Mesenchymal stem cell (in vitro differentiated cells and primary cell): ENCODE data around the gene PTPRA.

Experiments used
- DNase-seq: peaks from one replicate; pipeline ENCODE4 v3.0.0-alpha.2; 2013
- H2AFZ ChIP-seq: one replicate; pipeline ENCODE4 v1.6.1; 2013; ENCODE audit warnings: low read depth, mild to moderate bottlenecking, control low read depth, inconsistent platforms, low read length, moderate library complexity
- H2AK5ac ChIP-seq: 2 replicates; pipeline ENCODE4 v1.6.1; 2013; ENCODE audit warnings: low read length, moderate library complexity, mild to moderate bottlenecking, inconsistent platforms; ENCODE audit not compliant: severe bottlenecking
- H2BK120ac ChIP-seq: one replicate; pipeline ENCODE4 v1.6.1; 2013; ENCODE audit warnings: low read depth, mild to moderate bottlenecking, inconsistent platforms, low read length, moderate library complexity
- H2BK12ac ChIP-seq, 2 experiments: one replicate each; pipeline ENCODE4 v1.6.1; 2013; ENCODE audit warnings: inconsistent platforms in 2 of 2, low read length in 2 of 2, mild to moderate bottlenecking in 2 of 2, moderate library complexity in 2 of 2, control low read depth in 1 of 2
- H2BK15ac ChIP-seq: one replicate; pipeline ENCODE4 v1.6.1; 2013; ENCODE audit warnings: mild to moderate bottlenecking, low read depth, inconsistent platforms; ENCODE audit not compliant: poor library complexity, severe bottlenecking
- H2BK5ac ChIP-seq: 2 replicates; pipeline ENCODE4 v1.6.1; 2013; ENCODE audit warnings: low read depth, mild to moderate bottlenecking, low read length, control low read depth, inconsistent platforms; ENCODE audit not compliant: poor library complexity, severe bottlenecking
- H3K14ac ChIP-seq, 2 experiments: one replicate each; pipeline ENCODE4 v1.6.1; 2013; ENCODE audit warnings: inconsistent platforms in 2 of 2, low read length in 2 of 2, control low read depth in 1 of 2, mild to moderate bottlenecking in 1 of 2, moderate library complexity in 1 of 2
- H3K18ac ChIP-seq, 2 experiments: one replicate each; pipeline ENCODE4 v1.6.1; 2013; ENCODE audit warnings: inconsistent platforms in 2 of 2, low read length in 2 of 2, control low read depth in 1 of 2, low read depth in 1 of 2, mild to moderate bottlenecking in 1 of 2
- H3K23ac ChIP-seq, 2 experiments: one replicate each; pipeline ENCODE4 v1.6.1; 2013; ENCODE audit warnings: inconsistent platforms in 2 of 2, low read length in 2 of 2, mild to moderate bottlenecking in 2 of 2, moderate library complexity in 2 of 2, control low read depth in 1 of 2
- H3K27ac ChIP-seq: 2 replicates; pipeline ENCODE4 v1.5.1; 2013; ENCODE audit warnings: mild to moderate bottlenecking, moderate library complexity, low read length, control low read depth, inconsistent platforms; ENCODE audit not compliant: poor library complexity, severe bottlenecking
- H3K27me3 ChIP-seq, 2 experiments: 2 replicates each; pipeline versions ENCODE4 v1.6.1 to v1.7.0; 2013; ENCODE audit warnings: low read length in 2 of 2, mild to moderate bottlenecking in 2 of 2, moderate library complexity in 2 of 2, control low read depth in 1 of 2, inconsistent platforms in 1 of 2; ENCODE audit not compliant: control insufficient read depth in 1 of 2, insufficient read depth in 1 of 2
- H3K36me3 ChIP-seq, 2 experiments: 2 replicates each; pipeline versions ENCODE4 v1.6.1 to v1.7.0; 2013; ENCODE audit warnings: low read length in 2 of 2, control low read depth in 1 of 2, inconsistent platforms in 1 of 2, low read depth in 1 of 2, mild to moderate bottlenecking in 1 of 2; ENCODE audit not compliant: insufficient read depth in 2 of 2, control insufficient read depth in 1 of 2
- H3K4ac ChIP-seq, 2 experiments: one replicate each; pipeline ENCODE4 v1.6.1; 2013; ENCODE audit warnings: inconsistent platforms in 2 of 2, low read length in 2 of 2, mild to moderate bottlenecking in 2 of 2, moderate library complexity in 2 of 2, control low read depth in 1 of 2, low read depth in 1 of 2
- H3K4me1 ChIP-seq: 2 replicates; pipeline ENCODE4 v1.6.1; 2013; ENCODE audit warnings: low read depth, low read length, control low read depth; ENCODE audit not compliant: control insufficient read depth, insufficient read depth
- H3K4me2 ChIP-seq: 2 replicates; pipeline ENCODE4 v1.6.1; 2013; ENCODE audit warnings: low read length, mild to moderate bottlenecking, inconsistent platforms; ENCODE audit not compliant: poor library complexity, severe bottlenecking
- H3K4me3 ChIP-seq, 2 experiments: 2 replicates each; pipeline versions ENCODE4 v1.5.1 to v1.7.0; 2013; ENCODE audit warnings: low read length in 2 of 2, mild to moderate bottlenecking in 2 of 2, control low read depth in 1 of 2, low read depth in 1 of 2; ENCODE audit not compliant: insufficient read depth in 1 of 2
- H3K79me1 ChIP-seq: replicated peaks from 2 replicates; pipeline ENCODE4 v1.6.1; 2013; ENCODE audit warnings: mild to moderate bottlenecking, control low read depth, low read length, inconsistent platforms; ENCODE audit not compliant: poor library complexity, severe bottlenecking
- H3K9ac ChIP-seq: 2 replicates; pipeline ENCODE4 v1.7.0; 2013; ENCODE audit warnings: mild to moderate bottlenecking, low read length, moderate library complexity
- H3K9me3 ChIP-seq: 2 replicates; pipeline ENCODE4 v1.7.0; 2013; ENCODE audit warnings: mild to moderate bottlenecking, low read length; ENCODE audit not compliant: control insufficient read depth
- H4K8ac ChIP-seq: one replicate; pipeline ENCODE4 v1.6.1; 2013; ENCODE audit warnings: inconsistent platforms, mild to moderate bottlenecking, low read length, moderate library complexity
- H4K91ac ChIP-seq: one replicate; pipeline ENCODE4 v1.6.1; 2013; ENCODE audit warnings: mild to moderate bottlenecking, low read length, inconsistent platforms
- WGBS: methylation state at CpG from one replicate; pipeline ENCODE4 v1.1.7; 2013; ENCODE audit warnings: mixed read lengths; 5-methylcytosine and 5-hydroxymethylcytosine counted together

The PTPRA gene

GRCh38 chr20:3077618-3078134 is 204.4 kb downstream of the PTPRA start:
- Histone ChIP-seq H3K14ac (no peak overlapping the region), H3K4me2 (no peak overlapping the region), H3K4me1 (peaks cover 9% of the 10 kb centered on the region), H3K27me3 (peaks cover 16 to 55% of the 10 kb centered on the region in 2 experiments), H2BK15ac (no peak overlapping the region), H2AFZ (no peak overlapping the region), H3K36me3 (peaks cover 0 to 4% of the 10 kb centered on the region in 2 experiments), H3K9ac (no peak overlapping the region), H3K23ac (no peak overlapping the region), H3K9me3 (no peaks in the 10 kb centered on the region), H2AK5ac (no peak overlapping the region), H3K4ac (no peak overlapping the region), H3K79me1 (no peaks in the 10 kb centered on the region), H3K27ac (no peak overlapping the region), H3K4me3 (no peak overlapping the region), H2BK5ac (no peak overlapping the region), H4K8ac (no peak overlapping the region), H2BK120ac (no peak overlapping the region), H2BK12ac (no peak overlapping the region), H3K18ac (no peak overlapping the region), H4K91ac (no peak overlapping the region)
- 80% methylated on average over 4 of the region's 4 CpGs for WGBS
- DNase-seq: no peak

GRCh38 chr20:3080939-3081388 is 207.7 kb downstream of the PTPRA start:
- H3K4ac ChIP-seq: no peak overlapping the region
- no peak overlapping the region for H2BK120ac ChIP-seq
- H2BK5ac ChIP-seq: no peak overlapping the region
- no peak overlapping the region for H3K14ac ChIP-seq
- H3K36me3 ChIP-seq: peaks cover 0 to 7% of the 10 kb centered on the region in 2 experiments
- no peak overlapping the region for H2AFZ ChIP-seq
- H4K8ac ChIP-seq: peak overlapping the region; percentile 7
- no peak overlapping the region for H3K4me2 ChIP-seq
- H3K4me1 ChIP-seq: peaks cover 18% of the 10 kb centered on the region
- no peak for DNase-seq
- peaks cover 23 to 63% of the 10 kb centered on the region in 2 experiments for H3K27me3 ChIP-seq
- H3K9ac ChIP-seq: no peak overlapping the region
- H3K18ac ChIP-seq: no peak overlapping the region
- H2BK12ac ChIP-seq: no peak overlapping the region
- WGBS: 72% methylated on average over 6 of the region's 6 CpGs
- no peaks in the 10 kb centered on the region for H3K9me3 ChIP-seq
- H3K27ac ChIP-seq: no peak overlapping the region
- H3K4me3 ChIP-seq: no peak overlapping the region
- no peak overlapping the region for H4K91ac ChIP-seq
- H2AK5ac ChIP-seq: no peak overlapping the region
- no peak overlapping the region for H2BK15ac ChIP-seq
- no peaks in the 10 kb centered on the region for H3K79me1 ChIP-seq
- no peak overlapping the region for H3K23ac ChIP-seq

- no peak for DNase-seq
- Histone ChIP-seq H3K4me3 (no peak overlapping the region), H3K23ac (no peak overlapping the region), H3K9ac (no peak overlapping the region), H3K4ac (no peak overlapping the region), H2AK5ac (no peak overlapping the region), H3K27me3 (peaks cover 23 to 61% of the 10 kb centered on the region in 2 experiments), H3K27ac (no peak overlapping the region), H3K4me2 (no peak overlapping the region), H2AFZ (no peak overlapping the region), H2BK120ac (no peak overlapping the region), H3K14ac (no peak overlapping the region), H3K79me1 (no peaks in the 10 kb centered on the region), H4K8ac (no peak overlapping the region), H4K91ac (no peak overlapping the region), H3K9me3 (no peaks in the 10 kb centered on the region), H2BK5ac (no peak overlapping the region), H3K4me1 (peaks cover 18% of the 10 kb centered on the region), H3K18ac (no peak overlapping the region), H2BK12ac (no peak overlapping the region), H2BK15ac (no peak overlapping the region), H3K36me3 (peaks cover 0 to 7% of the 10 kb centered on the region in 2 experiments)
- 92% methylated on average over 11 of the region's 11 CpGs for WGBS
These were observed 208.4 kb downstream of the PTPRA start for GRCh38 chr20:3081641-3082040.

- H2BK12ac ChIP-seq: no peak overlapping the region
- no peak overlapping the region for H2AK5ac ChIP-seq
- H2BK15ac ChIP-seq: no peak overlapping the region
- peak overlapping the region in 1 of 2 experiments; percentile 48 for H3K18ac ChIP-seq
- H3K27ac ChIP-seq: no peak overlapping the region
- H3K23ac ChIP-seq: peak overlapping the region in 1 of 2 experiments; percentile 80
- peaks cover 23 to 57% of the 10 kb centered on the region in 2 experiments for H3K27me3 ChIP-seq
- no peak overlapping the region for H4K8ac ChIP-seq
- no peak overlapping the region for H3K4ac ChIP-seq
- no peaks in the 10 kb centered on the region for H3K79me1 ChIP-seq
- H3K4me2 ChIP-seq: peak overlapping the region; percentile 80
- H2BK120ac ChIP-seq: no peak overlapping the region
- H3K4me3 ChIP-seq: peak overlapping the region in 1 of 2 experiments; percentile 45
- H3K36me3 ChIP-seq: peaks cover 0 to 7% of the 10 kb centered on the region in 2 experiments
- H3K9ac ChIP-seq: no peak overlapping the region
- H3K9me3 ChIP-seq: no peaks in the 10 kb centered on the region
- H3K4me1 ChIP-seq: peaks cover 18% of the 10 kb centered on the region
- no peak overlapping the region for H2BK5ac ChIP-seq
- DNase-seq: peak; percentile 23
- H4K91ac ChIP-seq: no peak overlapping the region
- H3K14ac ChIP-seq: peak overlapping the region in 1 of 2 experiments; percentile 65
- WGBS: 14% methylated on average over 33 of the region's 71 CpGs
- H2AFZ ChIP-seq: no peak overlapping the region
These were observed 209.1 kb downstream of the PTPRA start for GRCh38 chr20:3082306-3082951.
